Measurements from ENCODE around the gene ASCC1. TPM values are rescaled to one million over a fixed set of nuclear protein-coding genes. Genes with fewer than 3 reads are reported as not detected.

ASCC1 gene
- total RNA-seq, 1 experiment from 2014 or later: 40.2 TPM

- H3K4me3 ChIP-seq (ENCODE audit: low read depth, low read length, poor library complexity, severe bottlenecking): no peak overlapping the region
- H3K27me3 ChIP-seq (replicated peaks; ENCODE audit: insufficient read depth, low read depth, low read length, poor library complexity): no peaks in the 10 kb centered on the region
- no peaks in the 10 kb centered on the region for H3K9me3 ChIP-seq (ENCODE audit: low read depth, low read length, poor library complexity, severe bottlenecking)
- peaks cover 13% of the 10 kb centered on the region for H3K4me1 ChIP-seq (ENCODE audit: insufficient read depth, low read length, poor library complexity, severe bottlenecking)
- ChIA-PET POLR2A (ENCODE audit: low non-redundant PET) (no interaction called here), CTCF (no interaction called here)
- intact Hi-C loops (cut with micrococcal nuclease; ENCODE audit: unreplicated experiment): no loop called here
- no TSS peak for BruUV-seq (replicated peaks)
- no peak overlapping the region for H3K27ac ChIP-seq (ENCODE audit: low read depth, low read length, poor library complexity, severe bottlenecking)
- TF ChIP-seq CTCF (conservative IDR thresholded peaks at IDR 0.05; ENCODE audit: low read depth, low read length): no peak
- TF ChIP-seq EZH2 (IDR thresholded peaks at IDR 0.05; ENCODE audit: borderline replicate concordance, low read depth, low read length, poor library complexity, severe bottlenecking): no peak
- no peak for DNase-seq (ENCODE audit: low spot score)
- no peaks in the 10 kb centered on the region for H3K36me3 ChIP-seq (ENCODE audit: insufficient read depth, low read length, poor library complexity, severe bottlenecking)
Observed at GRCh38 chr10:72081772-72082590, 134.1 kb downstream of the ASCC1 start.

DNA sequence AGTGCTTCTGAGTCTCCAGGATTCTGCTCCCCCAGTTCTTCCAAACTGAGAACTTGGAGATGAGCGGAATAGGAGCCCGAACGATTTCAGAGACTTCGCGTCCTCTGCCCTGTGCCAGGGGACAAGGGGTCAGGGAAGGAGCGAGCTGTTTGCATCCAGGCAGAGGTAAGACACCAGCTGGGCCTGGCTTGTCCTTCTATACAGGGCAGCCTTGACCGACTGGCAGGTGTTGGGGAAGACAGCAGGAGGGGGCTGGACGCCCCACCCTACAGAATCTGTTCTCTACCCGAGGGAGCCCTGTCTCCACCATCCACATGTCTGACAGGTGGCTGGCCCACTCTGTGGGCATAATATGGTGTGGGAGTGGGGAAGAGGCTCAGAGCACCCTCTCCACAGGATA, 134.9 kb downstream of the ASCC1 start:
- no peaks in the 10 kb centered on the region for H3K36me3 ChIP-seq (ENCODE audit: insufficient read depth, low read length, poor library complexity, severe bottlenecking)
- no peak overlapping the region for H3K4me3 ChIP-seq (ENCODE audit: low read depth, low read length, poor library complexity, severe bottlenecking)
- intact Hi-C loops (cut with micrococcal nuclease; ENCODE audit: unreplicated experiment): no loop called here
- no peaks in the 10 kb centered on the region for H3K9me3 ChIP-seq (ENCODE audit: low read depth, low read length, poor library complexity, severe bottlenecking)
- H3K27ac ChIP-seq (ENCODE audit: low read depth, low read length, poor library complexity, severe bottlenecking): no peak overlapping the region
- CTCF ChIA-PET: no interaction called here
- H3K27me3 ChIP-seq (replicated peaks; ENCODE audit: insufficient read depth, low read depth, low read length, poor library complexity): no peaks in the 10 kb centered on the region
- H3K4me1 ChIP-seq (ENCODE audit: insufficient read depth, low read length, poor library complexity, severe bottlenecking): peaks cover 13% of the 10 kb centered on the region
- POLR2A ChIA-PET (ENCODE audit: low non-redundant PET): no interaction called here
- no peak for DNase-seq (ENCODE audit: low spot score)
- TF ChIP-seq CTCF (conservative IDR thresholded peaks at IDR 0.05; ENCODE audit: low read depth, low read length) (no peak), EZH2 (IDR thresholded peaks at IDR 0.05; ENCODE audit: borderline replicate concordance, low read depth, low read length, poor library complexity, severe bottlenecking) (no peak)
- no TSS peak for BruUV-seq (replicated peaks)

- no peak overlapping the region for H3K27ac ChIP-seq (ENCODE audit: low read depth, low read length, poor library complexity, severe bottlenecking)
- H3K4me3 ChIP-seq (ENCODE audit: low read depth, low read length, poor library complexity, severe bottlenecking): no peak overlapping the region
- TF ChIP-seq EZH2 (IDR thresholded peaks at IDR 0.05; ENCODE audit: borderline replicate concordance, low read depth, low read length, poor library complexity, severe bottlenecking) (no peak), CTCF (conservative IDR thresholded peaks at IDR 0.05; ENCODE audit: low read depth, low read length) (no peak)
- DNase-seq (ENCODE audit: low spot score): no peak
- POLR2A ChIA-PET (ENCODE audit: low non-redundant PET): no interaction called here
- no peaks in the 10 kb centered on the region for H3K9me3 ChIP-seq (ENCODE audit: low read depth, low read length, poor library complexity, severe bottlenecking)
- CTCF ChIA-PET: interaction anchor here (1.6 kb wide), 1 partner anchor 32 kb away, joined by 6 read pairs; no protein-coding TSS in a partner anchor
- intact Hi-C loops (cut with micrococcal nuclease; ENCODE audit: unreplicated experiment): no loop called here
- no peaks in the 10 kb centered on the region for H3K27me3 ChIP-seq (replicated peaks; ENCODE audit: insufficient read depth, low read depth, low read length, poor library complexity)
- H3K4me1 ChIP-seq (ENCODE audit: insufficient read depth, low read length, poor library complexity, severe bottlenecking): peaks cover 13% of the 10 kb centered on the region
- no peaks in the 10 kb centered on the region for H3K36me3 ChIP-seq (ENCODE audit: insufficient read depth, low read length, poor library complexity, severe bottlenecking)
- no TSS peak for BruUV-seq (replicated peaks)
Observed at GRCh38 chr10:72080042-72080975, 135.8 kb downstream of the ASCC1 start.
